Measurements from ENCODE around the gene SLC49A3. TPM values are rescaled to one million over a fixed set of nuclear protein-coding genes. Genes with fewer than 3 reads are reported as not detected.
"Not testable (repeated sequence)": the region's sequence is repeated elsewhere in the genome, so short reads cannot be mapped to it uniquely, and the experiment has no call there.

The SLC49A3 gene
- total RNA-seq, result 2.3 TPM in 2 replicates

DNA sequence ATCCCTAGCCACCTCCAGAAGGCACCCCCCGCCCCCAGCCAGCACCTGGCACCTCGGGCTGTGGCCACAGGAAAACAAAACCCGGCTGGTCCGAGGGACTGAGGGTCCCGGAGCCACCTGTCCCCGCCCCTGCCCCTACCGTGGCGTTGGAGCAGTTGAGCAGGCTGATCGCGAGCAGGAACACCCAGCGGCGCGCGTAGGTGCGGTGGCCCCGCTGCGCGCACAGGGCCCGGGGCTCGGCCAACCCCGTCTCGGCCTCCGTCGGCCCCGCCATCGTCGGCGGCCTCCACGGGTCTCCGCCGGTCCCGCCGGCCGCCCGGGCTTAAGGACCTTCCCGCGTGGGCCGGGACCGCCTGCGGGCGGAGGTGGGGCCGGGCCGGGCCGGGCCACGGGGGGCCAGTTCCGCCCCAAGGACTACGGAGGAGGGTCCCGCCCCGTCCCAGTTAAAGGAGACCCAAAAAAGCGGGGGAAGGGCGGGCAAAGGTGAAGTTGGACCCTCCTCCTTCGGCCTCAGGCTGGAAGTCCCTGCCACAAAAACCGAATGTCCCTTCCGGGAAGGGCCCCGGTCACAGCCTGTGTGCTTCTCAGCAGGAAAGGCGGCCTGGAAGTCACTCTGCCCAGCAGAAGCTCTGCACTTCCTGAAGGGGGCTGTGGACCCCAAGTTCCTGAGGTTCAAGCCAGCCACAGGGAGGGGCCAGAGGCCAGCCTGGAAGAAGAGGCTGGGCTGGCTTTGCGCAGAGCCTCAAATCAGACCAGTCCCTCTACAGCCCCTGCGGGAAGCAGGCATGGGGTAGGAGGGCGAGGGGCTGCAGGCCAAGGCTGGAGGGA, at the start of gene SLC49A3:
SLC49A3 (minus strand) TSS at position 298 of the 828 bp plus-strand sequence; CDS start at position 274, 24 bp downstream.
- no peak for DNase-seq
- ATAC-seq (ENCODE audit: low read depth), result peak; percentile 58
- Mint-ChIP-seq H3K4me3 (peak within 1 kb of the TSS; percentile 38), H3K4me1 (no peaks in the 10 kb centered on the region), H3K9me3 (no peaks in the 10 kb centered on the region), H3K27ac (no peak within 1 kb of the TSS), H3K36me3 (ENCODE audit: low read depth) (no peaks in the 10 kb centered on the region), H3K27me3 (peaks cover 3% of the 10 kb centered on the region)
- POLR2A ChIA-PET, result interaction anchor here (1.0 to 1.5 kb wide), 2 partner anchors 10 to 13 kb away, joined by 3 read pairs; no protein-coding TSS in a partner anchor
- intact Hi-C loops (cut with micrococcal nuclease), result no loop called here
- CTCF ChIA-PET, result no interaction called here
- TF ChIP-seq, protein P1, sequence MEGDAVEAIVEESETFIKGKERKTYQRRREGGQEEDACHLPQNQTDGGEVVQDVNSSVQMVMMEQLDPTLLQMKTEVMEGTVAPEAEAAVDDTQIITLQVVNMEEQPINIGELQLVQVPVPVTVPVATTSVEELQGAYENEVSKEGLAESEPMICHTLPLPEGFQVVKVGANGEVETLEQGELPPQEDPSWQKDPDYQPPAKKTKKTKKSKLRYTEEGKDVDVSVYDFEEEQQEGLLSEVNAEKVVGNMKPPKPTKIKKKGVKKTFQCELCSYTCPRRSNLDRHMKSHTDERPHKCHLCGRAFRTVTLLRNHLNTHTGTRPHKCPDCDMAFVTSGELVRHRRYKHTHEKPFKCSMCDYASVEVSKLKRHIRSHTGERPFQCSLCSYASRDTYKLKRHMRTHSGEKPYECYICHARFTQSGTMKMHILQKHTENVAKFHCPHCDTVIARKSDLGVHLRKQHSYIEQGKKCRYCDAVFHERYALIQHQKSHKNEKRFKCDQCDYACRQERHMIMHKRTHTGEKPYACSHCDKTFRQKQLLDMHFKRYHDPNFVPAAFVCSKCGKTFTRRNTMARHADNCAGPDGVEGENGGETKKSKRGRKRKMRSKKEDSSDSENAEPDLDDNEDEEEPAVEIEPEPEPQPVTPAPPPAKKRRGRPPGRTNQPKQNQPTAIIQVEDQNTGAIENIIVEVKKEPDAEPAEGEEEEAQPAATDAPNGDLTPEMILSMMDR (IDR thresholded peaks at IDR 0.05), result no peak

DNA sequence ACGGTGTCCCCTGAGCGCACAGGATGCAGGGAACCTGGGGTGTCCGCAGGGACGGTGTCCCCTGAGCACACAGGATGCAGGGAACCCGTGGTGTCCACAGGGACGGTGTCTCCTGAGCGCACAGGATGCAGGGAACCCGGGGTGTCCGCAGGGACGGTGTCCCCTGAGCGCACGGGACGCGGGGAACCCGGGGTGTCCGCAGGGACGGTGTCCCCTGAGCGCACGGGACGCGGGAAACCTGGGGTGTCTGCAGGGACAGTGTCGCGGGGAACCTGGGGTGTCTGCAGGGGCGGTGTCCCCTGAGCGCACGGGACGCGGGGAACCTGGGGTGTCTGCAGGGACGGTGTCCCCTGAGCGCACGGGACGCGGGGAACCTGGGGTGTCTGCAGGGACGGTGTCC, 47.6 kb upstream of the SLC49A3 start:
- H3K27ac Mint-ChIP-seq; DNase-seq; H3K9me3 Mint-ChIP-seq; H3K4me1 Mint-ChIP-seq; H3K27me3 Mint-ChIP-seq; intact Hi-C loops (cut with micrococcal nuclease); CTCF ChIA-PET; H3K4me3 Mint-ChIP-seq; ATAC-seq (ENCODE audit: low read depth); POLR2A ChIA-PET: not testable (repeated sequence)
- peaks cover 64% of the 10 kb centered on the region for H3K36me3 Mint-ChIP-seq (ENCODE audit: low read depth)

DNA sequence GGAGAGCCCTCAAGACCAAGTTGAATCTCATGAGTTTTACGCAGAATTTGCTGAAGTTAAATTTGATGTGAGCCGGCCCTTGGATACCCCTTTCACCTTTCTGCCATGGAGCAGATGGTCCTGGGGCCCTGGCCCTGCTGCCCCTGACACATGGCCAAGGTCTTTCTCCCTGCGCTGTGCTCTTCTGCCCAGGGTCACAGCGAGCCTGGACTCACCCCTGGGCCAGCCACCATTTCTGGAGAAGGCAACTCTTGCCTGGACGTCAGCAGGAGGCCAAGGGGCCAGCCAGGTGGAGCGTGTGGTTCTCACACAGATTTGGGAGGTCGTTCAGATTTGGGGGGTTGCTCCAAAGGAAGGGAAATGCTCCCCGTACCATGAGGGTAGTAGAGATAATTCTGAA, 46.6 kb upstream of the SLC49A3 start:
- CTCF ChIA-PET, result no interaction called here
- DNase-seq, result no peak
- no peak for ATAC-seq (ENCODE audit: low read depth)
- Mint-ChIP-seq H3K4me1 (peaks cover 1% of the 10 kb centered on the region), H3K36me3 (ENCODE audit: low read depth) (peaks cover 63% of the 10 kb centered on the region), H3K27ac (no peak overlapping the region), H3K4me3 (no peak overlapping the region), H3K27me3 (no peaks in the 10 kb centered on the region), H3K9me3 (no peaks in the 10 kb centered on the region)
- POLR2A ChIA-PET, result no interaction called here
- TF ChIP-seq, protein P1 (IDR thresholded peaks at IDR 0.05), result no peak
- intact Hi-C loops (cut with micrococcal nuclease), result no loop called here

DNA sequence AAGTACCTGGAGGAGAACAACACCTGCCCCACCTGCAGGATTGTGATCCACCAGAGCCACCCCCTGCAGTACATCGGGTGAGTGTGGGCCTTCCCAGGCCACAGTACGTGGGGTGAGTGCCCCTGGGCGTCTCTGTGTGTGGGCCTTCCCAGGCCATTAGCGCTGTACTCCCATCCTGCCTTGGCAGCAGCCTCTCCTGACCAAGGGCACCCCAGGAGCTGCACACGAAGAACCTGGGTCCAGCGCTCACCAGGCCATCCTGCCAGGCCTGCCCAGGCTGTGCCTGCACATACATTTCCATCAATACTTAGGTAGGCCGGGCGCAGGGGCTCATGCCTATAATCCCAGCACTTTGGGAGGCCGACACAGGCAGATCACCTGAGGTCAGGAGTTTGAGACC, 46.0 kb upstream of the SLC49A3 start:
- Mint-ChIP-seq H3K9me3 (no peaks in the 10 kb centered on the region), H3K4me3 (no peak overlapping the region), H3K27me3 (no peaks in the 10 kb centered on the region), H3K36me3 (ENCODE audit: low read depth) (peaks cover 62% of the 10 kb centered on the region), H3K27ac (no peak overlapping the region), H3K4me1 (peaks cover 1% of the 10 kb centered on the region)
- ChIA-PET CTCF (no interaction called here), POLR2A (no interaction called here)
- TF ChIP-seq, protein P1 (IDR thresholded peaks at IDR 0.05), result no peak
- DNase-seq, result no peak
- intact Hi-C loops (cut with micrococcal nuclease), result no loop called here
- no peak for ATAC-seq (ENCODE audit: low read depth)

DNA sequence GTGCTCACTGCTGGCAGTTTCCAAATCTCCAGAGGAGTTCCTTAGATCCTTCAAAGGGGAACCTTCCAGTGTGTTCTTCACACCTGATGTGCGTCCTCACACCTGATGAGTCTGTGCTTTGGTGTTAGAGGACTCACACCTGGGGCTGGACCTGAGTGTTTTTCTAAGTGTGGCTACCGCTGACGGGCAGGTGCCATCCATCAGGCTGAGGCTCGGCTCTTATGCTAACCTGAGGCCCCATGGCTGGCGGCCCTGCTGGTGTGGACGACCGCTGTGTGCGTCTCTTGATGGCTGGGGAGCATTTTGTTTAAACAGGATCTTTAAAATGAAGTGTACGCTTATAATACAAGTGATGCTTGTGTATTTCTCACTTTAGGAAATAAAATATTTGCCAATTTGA, 45.1 kb upstream of the SLC49A3 start:
- CTCF ChIA-PET, result no interaction called here

More for the DNA sequence above, 45.1 kb upstream of the SLC49A3 start:
- peaks cover 59% of the 10 kb centered on the region for H3K36me3 Mint-ChIP-seq (ENCODE audit: low read depth)
- TF ChIP-seq, protein P1 (IDR thresholded peaks at IDR 0.05), result no peak
- intact Hi-C loops (cut with micrococcal nuclease), result no loop called here
- H3K27ac Mint-ChIP-seq, result no peak overlapping the region
- POLR2A ChIA-PET, result interaction anchor here (0.6 kb wide), 1 partner anchor 19 kb away, joined by 5 read pairs; no protein-coding TSS in a partner anchor
- H3K4me1 Mint-ChIP-seq, result peaks cover 1% of the 10 kb centered on the region
- no peaks in the 10 kb centered on the region for H3K9me3 Mint-ChIP-seq
- no peak for ATAC-seq (ENCODE audit: low read depth)
- H3K4me3 Mint-ChIP-seq, result no peak overlapping the region
- no peak for DNase-seq
- no peaks in the 10 kb centered on the region for H3K27me3 Mint-ChIP-seq
